SK-N-SH treated with all-trans-retinoic acid at 6 μM for 48 hours (cell line): ENCODE measurements around the gene CD200R1L.

Experiments
- ARNTL ChIP-seq: fragments of 450-650 bp; formaldehyde crosslinking; IDR thresholded peaks from 2 replicates; pipeline ENCODE4 v1.5.0; 2020; ENCODE audit warnings: low read depth, mild to moderate bottlenecking, moderate library complexity, borderline replicate concordance
- BACH2 ChIP-seq: fragments of 250-450 bp; sonication (Bioruptor Pico); IDR thresholded peaks from 2 replicates; pipeline ENCODE4 v1.9.0; 2021; ENCODE audit warnings: mild to moderate bottlenecking, borderline replicate concordance
- CSRNP3 ChIP-seq: fragments of 250-450 bp; sonication (Bioruptor Pico); IDR thresholded peaks from 2 replicates; pipeline ENCODE4 v1.5.1; 2021; ENCODE audit warnings: mild to moderate bottlenecking, moderate library complexity
- RARB ChIP-seq: fragments of 250-450 bp; sonication (Bioruptor Pico); IDR thresholded peaks from 2 replicates; pipeline ENCODE4 v1.8.0; 2021; ENCODE audit warnings: mild to moderate bottlenecking, moderate library complexity
- SNAI2 ChIP-seq: fragments of 250-450 bp; sonication (Bioruptor Pico); IDR thresholded peaks from 2 replicates; pipeline ENCODE4 v1.5.0; 2020; ENCODE audit warnings: mild to moderate bottlenecking, moderate library complexity
- ZFP30 ChIP-seq: fragments of 450-650 bp; formaldehyde crosslinking; IDR thresholded peaks from 2 replicates; pipeline ENCODE4 v1.5.0; 2022; ENCODE audit warnings: mild to moderate bottlenecking, moderate library complexity

- TF ChIP-seq SNAI2 (CRISPR knock-in tag) (no peak), ARNTL (no peak), CSRNP3 (CRISPR knock-in tag) (no peak), RARB (CRISPR knock-in tag) (no peak), BACH2 (CRISPR knock-in tag) (no peak), ZFP30 (CRISPR knock-in tag) (no peak)
These were observed 53.2 kb downstream of the CD200R1L start for GRCh38 chr3:112793326-112794081.
